DOHH2 (cell line): ENCODE data around the gene THOC1.

Experiments
- CTCF ChIP-seq: fragments of 200-600 bp; sonication (generic); IDR thresholded peaks from one replicate; pipeline ENCODE4 v1.5.1; 2014; ENCODE audit warnings: antibody characterized with exemption, mild to moderate bottlenecking, low read depth, low read length; ENCODE audit not compliant: poor library complexity, severe bottlenecking
- EZH2phosphoT487 ChIP-seq: fragments of 200-600 bp; sonication (generic); IDR thresholded peaks from 2 replicates; pipeline ENCODE4 v1.6.1; 2017; ENCODE audit warnings: borderline replicate concordance, mild to moderate bottlenecking, antibody characterized with exemption, low read length, moderate library complexity, mixed read lengths

GRCh38 chr18:269480-270095, 1.7 kb upstream of the THOC1 start:
- TF ChIP-seq CTCF, result no peak
- no peak for TF ChIP-seq EZH2phosphoT487
